HG03060 (cell line): ENCODE measurements around the gene MRPS7.
"Not testable (repeated sequence)": the region's sequence is repeated elsewhere in the genome, so short reads cannot be mapped to it uniquely, and the experiment has no call there.

Source experiments
- ATAC-seq: cut with Tn5 transposase; IDR thresholded peaks from one replicate; pipeline ENCODE4 v1.9.1; 2021; ENCODE audit warnings: low read depth, moderate number of reproducible peaks; ENCODE audit not compliant: unreplicated experiment

The MRPS7 gene

DNA sequence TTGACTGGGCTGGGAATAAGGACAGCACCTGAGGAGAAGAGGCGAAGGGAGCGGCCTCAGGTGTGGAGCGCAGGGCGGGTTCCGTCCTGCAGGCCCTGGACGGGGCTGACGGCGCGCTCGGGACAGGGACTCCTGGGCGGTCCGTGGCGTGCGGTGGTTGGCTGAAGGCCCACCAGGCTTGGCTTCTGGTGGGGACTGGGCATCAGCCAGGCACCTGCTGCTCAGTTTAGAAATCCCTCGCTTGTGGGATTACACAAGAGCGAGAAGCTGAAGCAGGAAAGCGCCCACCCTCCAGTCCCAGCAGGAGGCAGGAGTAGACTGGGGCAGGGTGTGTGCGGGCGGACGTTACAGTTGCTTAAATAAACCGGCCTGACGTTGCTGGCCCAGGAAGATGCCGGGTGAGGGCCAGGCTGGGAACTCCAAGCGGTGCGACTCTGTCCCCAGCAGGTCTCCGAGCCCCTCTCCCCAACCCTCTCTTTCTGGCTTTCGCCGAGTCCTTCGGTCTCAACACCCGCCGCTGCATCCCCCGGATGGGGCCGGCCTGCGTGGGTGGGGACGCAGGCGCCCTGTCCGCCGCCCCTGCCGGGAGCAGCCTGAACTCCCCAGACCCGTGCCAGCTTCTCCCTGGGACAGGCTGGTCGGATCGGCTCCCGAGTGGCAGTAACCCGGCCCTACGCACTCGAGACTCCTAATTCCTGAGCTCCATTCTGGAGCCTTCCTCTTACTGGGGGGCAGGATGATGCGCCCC, 8.7 kb downstream of the MRPS7 start:
- no peak for ATAC-seq

DNA sequence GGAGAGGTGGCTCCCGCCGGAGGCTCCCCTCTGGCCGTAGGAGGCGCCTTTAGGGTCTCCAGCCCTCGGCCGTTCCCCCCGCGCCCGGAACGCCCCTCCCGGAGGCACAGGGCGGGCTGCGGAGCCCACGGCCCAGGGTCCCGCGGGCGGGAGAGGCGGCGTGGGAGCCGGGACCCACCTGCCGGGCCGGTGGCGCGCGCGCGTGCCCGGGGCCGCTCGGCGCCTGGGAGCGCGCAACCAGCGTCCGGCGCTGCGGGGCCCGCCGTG, 9.2 kb downstream of the MRPS7 start, which contains the start of gene MIF4GD:
MIF4GD (minus strand) TSS at position 266 of the 267 bp plus-strand sequence. CDS start 1,036 bp downstream, outside the sequence.
- no peak for ATAC-seq

DNA sequence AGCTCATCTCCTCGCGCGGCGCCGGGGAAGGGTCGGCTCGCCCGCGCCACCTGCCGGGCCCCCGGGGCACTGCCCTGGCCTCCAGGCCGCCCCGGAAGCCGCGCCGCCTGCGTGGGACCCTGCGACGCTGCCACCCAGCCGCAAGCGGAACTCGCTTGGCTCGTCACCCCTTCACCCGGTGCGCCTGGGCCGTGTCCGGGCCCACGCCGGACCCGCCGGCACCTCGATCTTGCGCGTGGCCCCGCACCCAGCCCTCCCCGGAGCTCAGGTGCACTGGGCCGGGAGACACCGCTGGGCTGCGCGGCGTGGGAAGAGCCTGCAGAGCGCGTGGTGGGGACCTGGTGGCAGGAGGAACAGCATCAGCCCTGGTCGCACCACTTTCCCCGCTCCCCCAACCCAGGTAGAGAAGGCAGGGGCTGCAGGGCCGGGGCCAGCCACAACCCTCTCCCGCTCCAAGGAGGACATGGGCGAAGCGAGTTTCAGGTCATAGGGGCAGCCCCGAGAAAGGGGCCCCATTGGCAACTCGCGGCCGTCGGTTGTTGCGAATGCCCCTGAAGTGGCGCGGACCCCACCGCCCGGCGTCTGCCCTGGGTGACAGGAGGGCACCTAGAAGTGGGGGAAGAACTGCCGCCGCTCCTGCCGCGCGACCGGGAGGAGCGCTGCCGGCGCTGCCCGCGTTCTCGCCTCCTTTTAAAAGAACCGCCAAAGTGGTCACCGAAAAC, 9.7 kb downstream of the MRPS7 start:
- no peak for ATAC-seq

DNA sequence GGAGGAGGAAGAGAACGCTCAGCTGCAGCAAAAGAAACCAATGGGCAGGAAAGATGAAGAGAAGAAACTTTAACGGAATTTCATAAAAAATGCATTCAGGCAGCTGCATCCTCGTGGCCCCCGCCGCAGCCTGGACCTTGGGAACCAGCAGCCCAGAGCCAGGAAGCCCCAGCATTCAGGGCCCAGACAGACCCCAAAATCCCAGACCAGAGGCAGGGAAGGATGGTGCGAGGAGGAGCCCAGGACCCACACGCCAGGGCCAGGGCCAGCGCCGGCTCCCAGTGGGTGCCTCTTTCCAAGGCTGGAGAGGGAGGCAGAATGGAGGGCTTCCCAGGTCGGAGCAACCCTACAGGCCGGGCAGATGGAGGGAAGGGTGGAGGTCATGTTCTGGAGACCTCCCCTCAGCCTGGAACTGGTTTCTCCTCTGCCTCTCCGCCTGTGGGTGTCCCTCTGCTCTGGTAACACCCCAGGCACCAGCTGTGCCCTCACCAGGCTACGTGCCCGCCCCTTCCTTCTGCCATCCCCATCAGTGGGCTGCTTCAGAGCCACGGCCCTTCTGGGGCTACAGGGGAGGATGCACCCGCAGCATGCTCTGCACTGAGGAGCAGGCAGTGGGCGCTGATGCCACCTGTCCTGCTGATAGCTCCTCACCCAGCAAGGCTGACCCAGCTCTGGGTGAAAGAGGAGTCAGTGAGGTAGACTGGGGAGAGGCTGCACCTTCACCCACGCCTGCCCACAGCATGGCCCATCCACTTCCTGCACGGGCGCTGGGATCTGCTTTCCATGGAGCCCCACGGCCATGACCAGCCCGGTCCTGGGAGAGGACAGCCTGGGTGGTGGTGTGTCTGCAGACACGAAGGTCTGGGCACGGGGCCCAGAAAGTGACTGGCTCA, 10.5 kb downstream of the MRPS7 start:
- ATAC-seq: no peak

DNA sequence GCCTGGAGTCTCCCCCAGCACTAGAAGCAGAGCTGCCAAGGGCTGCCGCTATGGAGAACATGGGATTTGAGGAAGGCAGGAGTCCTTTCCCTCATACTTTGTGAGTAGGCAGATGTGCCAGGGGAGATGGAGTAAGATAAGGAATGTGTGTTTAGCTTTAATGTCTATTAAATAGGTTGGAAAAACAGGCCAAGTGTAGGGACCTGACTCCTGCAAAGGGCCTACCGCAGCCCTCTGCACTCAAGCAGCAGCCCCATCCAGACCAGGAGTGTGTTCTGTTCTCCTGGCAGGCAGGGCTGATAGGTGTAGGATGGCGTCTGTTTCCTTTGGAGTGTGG, 11.1 kb downstream of the MRPS7 start:
- no peak for ATAC-seq

DNA sequence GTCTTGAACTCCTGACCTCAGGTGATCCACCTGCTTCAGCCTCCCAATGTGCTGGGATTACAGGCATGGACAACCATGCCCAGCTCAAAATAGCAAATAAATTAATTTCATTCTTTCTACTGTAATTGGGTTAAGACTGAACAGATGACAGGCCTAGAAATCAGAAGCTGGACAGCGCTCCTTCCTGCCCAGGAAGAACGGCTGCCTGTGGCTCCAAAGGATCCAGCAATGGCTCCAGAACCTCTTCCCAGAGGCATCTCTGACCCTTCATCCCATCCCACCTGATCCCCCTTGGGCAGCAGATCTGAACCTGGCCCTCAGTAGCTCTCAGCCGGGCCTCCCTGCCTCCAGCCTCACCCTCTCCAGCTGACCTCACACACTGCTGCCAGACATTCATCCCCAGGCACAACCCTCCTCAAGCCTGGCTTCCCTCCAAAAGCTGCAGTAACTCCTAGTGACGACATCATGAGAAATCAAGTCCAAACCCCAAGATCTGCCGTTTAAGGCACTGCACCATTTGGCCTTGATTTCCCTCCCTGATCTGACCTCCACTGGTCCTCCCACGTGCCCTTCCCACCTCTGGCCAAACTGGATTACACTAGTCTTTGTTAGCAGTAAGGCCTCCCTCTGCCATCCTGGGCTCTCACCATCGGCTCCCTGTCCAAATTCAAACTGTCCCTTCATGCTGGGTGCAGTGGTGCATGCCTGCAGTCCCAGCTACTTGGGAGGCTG, 12.5 kb downstream of the MRPS7 start:
- no peak for ATAC-seq

DNA sequence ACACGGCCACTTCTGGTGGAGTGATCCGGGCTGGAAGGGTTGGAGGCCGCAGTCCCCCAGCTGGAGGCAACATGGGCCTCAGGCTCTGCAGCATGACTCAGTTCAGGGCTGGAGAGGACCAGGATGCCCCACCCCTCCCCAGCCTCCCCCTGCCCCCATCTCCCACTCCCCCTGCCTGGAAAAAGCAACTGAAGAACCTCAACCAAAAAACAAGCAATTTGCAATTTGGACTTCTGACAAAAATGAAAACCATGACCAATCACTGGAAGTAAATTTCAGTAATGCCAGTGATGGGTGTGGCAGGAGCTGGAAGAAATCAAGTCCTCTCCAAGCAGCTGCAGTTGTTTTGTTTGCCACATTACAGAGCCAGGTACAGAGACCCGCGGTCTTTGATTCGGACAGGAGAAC, 16.0 kb downstream of the MRPS7 start:
- no peak for ATAC-seq

DNA sequence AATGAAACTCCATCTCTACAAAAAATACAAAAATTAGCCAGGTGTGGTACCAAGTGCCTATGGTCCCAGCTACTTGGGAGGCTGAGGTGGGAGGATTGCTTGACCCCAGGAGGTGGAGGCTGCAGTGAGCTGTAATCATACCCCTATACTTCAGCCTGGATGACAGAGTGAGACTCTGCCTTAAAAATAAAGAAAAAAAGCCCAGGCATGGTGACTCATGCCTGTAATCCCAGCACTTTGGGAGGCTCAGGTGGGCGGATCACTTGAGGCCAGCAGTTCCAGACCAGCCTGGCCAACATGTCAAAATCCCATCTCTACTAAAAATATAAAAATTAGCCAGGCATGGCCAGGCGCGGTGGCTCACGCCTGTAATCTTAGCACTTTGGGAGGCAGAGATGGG, 18.5 kb downstream of the MRPS7 start:
- ATAC-seq: not testable (repeated sequence)

DNA sequence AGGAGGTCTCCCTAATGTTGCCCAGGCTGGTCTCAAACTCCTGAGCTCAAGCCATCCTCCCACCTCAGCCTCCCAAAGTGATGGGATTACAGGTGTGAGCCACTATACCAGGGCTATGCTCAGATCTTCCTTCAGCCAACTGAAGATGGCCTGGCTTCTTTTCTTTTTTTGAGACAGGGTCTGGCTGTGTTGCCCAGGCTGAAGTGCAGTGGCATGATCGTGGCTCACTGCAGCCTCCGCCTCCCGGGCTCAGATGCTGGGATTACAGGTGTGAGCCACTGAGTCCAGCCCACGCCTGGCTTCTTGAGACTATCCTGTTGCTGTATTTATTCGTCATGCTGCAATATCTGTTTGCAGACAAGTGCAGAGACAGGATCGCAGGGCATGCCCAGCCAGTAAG, 23.4 kb downstream of the MRPS7 start:
- no peak for ATAC-seq

DNA sequence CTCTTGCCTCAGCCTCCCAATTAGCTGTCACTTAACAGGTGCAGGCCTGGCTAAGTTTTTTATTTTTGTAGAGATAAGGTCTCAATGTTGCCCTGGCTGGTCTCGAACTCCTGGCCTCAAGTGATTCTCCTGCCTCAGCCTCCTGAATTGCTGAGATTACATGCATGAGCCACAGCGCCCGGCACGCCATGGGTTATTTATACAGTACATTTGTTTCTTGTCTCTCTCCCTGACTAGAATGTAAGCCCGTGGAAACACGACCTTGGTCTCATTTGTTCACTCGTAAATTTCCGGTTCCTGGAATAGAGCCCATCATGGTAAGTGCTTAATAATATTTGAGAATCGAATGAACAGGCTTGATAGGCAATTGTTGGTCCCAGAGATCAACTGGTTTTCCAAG, 25.5 kb downstream of the MRPS7 start:
- ATAC-seq: no peak

DNA sequence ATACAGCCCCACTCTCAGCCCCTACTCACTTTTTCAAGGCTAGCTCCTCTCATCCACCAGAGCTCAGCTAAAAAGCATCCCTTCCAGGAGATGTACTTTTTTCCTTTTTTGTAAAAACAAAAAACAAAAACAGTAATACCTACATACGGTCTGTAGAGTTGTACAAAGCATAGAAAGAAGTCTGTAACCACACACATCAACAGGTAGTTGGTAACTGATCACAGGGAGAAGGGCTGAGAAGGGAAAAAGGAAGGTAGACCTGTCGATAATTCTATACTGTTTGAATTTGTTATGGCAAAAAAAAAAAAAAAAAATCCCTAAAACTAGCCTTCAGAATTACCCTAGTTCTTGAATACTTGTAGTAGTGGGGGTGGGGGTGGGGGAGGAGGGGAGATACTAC, 26.7 kb downstream of the MRPS7 start:
- no peak for ATAC-seq

DNA sequence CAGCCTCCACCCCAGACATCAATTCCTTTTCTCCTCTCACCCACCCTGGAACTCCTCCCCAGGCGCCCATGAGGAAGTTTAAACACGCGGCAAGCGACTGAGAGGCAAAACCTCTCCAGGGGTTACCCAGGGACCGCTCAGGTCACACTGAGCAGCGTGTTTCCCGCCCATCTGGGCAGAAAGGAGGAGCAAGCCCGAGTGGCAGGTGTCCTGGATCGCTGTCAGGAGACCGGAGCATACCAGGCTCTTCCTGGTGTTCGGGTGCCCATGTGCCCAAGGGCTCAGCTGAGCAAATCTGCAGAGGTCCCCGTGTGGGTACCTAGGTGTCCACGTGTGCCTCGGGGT, 27.1 kb downstream of the MRPS7 start:
- peak; percentile 1 for ATAC-seq

DNA sequence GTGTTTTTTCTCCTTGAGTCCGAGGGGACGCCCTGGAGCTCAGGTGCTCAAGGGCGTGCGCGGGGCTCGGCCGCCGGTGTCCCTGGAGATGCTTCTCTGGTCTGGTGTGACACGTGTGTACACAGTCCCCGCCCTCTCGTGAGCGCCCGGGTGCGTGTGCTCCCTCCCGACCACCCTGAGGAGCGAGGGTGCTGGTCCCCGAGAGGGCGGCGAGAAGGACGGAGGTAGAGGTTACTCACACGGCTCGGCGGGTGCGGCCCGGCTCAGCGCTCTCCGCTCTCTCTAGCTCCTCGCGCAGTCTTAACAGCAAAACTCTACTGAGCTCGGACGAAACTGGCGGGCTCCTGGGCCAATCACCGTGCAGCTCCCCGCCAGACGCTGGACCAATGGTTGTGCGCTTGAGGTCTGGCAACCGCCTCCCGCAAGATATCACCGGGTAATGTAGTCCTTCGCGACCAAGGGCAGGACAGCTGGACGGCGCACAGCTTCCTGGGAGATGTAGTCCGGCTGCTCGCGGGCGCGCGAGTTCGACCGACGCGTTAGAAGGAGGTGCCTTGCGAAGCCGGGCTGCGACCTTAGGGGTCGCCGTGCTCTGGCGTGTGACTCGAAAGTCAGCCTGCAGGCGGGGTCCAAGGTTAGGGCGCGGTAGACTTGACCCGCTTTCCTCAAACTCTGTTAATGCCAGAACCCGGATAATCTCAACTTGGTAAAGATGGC, 27.6 kb downstream of the MRPS7 start, which contains the start of gene SLC25A19:
SLC25A19 (minus strand) TSS at position 319 of the 717 bp plus-strand sequence. CDS start 2,669 bp downstream, outside the sequence.
- peak; percentile 90 for ATAC-seq

DNA sequence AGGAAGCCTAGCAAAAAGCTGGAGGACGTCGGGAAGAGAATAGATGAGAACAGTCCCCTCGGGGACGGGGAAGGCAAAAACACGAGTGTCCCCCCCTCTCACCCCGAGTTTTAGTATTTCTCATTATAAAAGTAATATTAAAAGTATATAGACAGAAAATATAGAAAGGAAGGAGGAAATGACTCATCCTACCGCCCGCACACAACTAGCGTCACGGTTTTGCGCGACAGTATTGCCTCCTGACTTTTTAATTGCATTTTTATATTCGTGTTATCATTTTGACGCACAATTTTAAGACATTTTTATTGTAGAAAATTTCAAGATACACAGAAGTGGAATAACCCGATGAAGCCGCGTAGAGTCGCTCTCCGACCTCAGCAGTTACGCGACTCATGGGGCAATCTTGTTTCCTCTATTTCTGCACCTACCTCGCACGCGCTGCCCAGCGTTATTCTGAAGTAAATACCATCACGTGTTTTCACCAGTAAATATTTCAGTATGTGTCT, 28.2 kb downstream of the MRPS7 start:
- peak; percentile 21 for ATAC-seq

DNA sequence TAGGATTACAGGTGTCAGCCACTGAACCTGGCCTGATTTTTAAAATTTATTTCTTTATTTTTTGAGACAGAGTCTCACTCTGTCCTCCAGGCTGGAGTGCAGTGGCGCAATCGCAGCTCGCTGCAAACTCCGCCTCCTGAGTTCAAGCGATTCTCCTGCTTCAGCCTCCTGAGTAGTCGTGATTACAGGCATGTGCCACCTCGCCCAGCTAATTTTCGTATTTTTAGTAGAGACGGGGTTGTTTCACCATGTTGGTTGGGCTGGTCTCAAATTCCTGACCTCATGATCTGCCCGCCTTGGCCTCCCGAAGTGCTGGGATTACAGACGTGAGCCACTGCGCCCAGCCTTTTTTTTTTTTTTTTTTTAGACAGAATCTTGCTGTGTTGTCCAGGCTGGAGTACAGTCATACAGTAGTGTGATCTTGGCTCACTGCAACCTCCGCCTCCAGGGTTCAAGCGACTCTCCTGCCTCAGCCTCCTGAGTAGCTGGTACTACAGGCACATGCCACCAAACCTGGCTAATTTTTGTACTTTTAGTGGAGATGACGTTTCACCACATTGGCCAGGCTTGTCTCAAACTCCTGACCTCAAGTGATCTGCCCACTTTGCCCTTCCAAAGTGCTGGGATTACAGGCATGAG, 31.2 kb downstream of the MRPS7 start:
- not testable (repeated sequence) for ATAC-seq

DNA sequence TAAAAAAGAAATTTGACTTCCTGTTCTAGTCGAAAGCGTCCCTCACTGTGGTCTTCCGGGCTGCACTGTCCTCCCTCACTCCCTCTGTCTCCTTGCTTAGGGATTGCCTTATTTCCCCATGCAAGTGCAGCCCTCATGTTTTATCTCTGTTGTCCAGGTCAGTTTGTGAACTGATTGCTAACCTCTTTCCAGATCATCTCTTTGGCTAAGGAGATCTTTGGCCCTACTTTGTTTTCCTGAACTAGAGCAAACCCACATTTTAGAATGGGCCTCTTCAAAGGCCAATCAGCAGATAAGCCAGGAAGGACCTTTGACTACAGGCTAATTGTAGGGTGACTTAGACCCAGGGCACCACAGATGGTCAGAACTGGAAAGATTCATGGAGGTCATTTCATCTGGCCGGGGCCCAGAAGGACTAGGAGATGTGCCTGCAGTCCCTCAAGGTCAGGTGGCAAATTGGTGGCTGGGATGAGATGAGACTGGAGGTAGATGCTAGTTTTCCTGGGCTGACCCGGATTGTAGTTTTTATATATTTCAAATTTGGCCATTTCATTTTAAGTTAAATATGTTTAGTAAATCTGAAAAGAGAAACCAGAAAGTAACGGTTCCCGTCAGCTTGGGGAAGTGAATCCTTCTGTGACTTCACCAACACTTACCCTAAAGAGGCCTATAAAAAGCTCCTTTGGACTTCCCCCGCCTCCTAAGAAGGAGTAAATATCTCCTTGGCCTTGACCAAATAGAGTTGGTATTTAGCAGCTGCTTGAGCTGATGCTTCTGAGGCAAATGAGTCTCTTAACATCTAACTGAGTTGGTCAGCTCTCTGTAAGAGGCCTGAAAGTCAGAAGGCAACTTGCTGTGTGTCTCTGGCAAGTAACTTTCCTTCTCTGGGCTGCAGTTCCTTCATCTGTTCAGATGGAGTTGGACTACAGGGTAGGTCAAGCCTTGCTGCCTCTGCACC, 33.8 kb downstream of the MRPS7 start:
- ATAC-seq: peak; percentile 54

DNA sequence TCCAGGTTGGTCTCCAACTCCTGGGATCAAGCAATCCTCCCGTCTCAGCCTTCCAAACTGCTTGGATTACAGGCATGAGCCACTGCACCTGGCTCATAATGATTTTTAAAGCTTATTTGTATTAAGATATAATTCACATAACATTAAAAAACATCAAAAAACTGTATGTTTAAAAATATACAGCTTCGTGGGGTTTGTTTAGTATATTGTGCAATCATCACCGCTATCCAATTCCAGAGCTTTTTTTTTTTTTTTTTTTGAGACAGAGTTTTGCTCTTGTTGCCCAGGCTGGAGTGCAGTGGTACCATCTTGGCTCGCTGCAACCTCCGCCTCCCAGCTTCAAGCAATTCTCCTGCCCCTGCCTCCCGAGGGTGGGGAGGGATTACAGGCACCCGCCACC, 38.6 kb downstream of the MRPS7 start:
- no peak for ATAC-seq

DNA sequence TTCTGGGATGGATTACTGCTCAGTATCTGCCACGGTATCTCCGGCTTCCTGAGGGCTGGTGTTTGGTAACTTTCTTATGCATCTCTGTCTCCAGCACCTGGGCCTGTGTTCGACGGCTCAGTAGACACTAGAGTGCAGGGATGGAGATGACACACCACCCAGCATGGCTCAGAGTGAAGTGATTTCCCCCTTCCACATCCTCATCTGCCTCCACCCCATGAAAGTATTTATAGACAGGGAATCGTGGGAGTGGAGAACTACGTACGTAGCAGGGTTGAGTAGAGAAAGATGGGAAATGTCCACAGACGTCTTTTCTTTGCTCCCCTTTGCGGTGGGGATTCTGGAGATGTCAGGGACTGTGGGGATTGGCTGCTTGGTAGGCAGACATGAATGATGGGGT, 39.4 kb downstream of the MRPS7 start:
- no peak for ATAC-seq
